Right kidney (tissue), 9 donors: ENCODE measurements around the gene ART5.

Experiments
- DNase-seq: peaks from one replicate; pipeline ENCODE4 v3.0.0-alpha.2; 2016
- long read RNA-seq, 8 donors: transcript quantifications; one replicate each; lab custom pipeline, GENCODE V29; 2026

Gene ART5
- long read RNA-seq, donor 1, partial matches to known transcripts, result 0 of 2 reads
- long read RNA-seq, donor 1, other reads (novel, unspliced or antisense), result 0 of 2 reads
- long read RNA-seq, donor 2, partial matches to known transcripts, result 0 of 1 reads
- long read RNA-seq, donor 2, other reads (novel, unspliced or antisense), result 0 of 1 reads
- long read RNA-seq, donor 3, result 0 reads
- long read RNA-seq, donor 4, result 0 reads
- long read RNA-seq, donor 5, result 0 reads
- long read RNA-seq, donor 6, result 0 reads
- long read RNA-seq, donor 7, result 0 reads
- long read RNA-seq, donor 8, partial matches to known transcripts, result 0 of 1 reads
- long read RNA-seq, donor 8, other reads (novel, unspliced or antisense), result 0 of 1 reads

- DNase-seq, result peak; percentile 52
Measured at GRCh38 chr11:3641701-3642070, at the start of gene ART5. Gene ART5, minus strand, starts transcription at chr11:3641992. Its CDS starts 130 bp downstream, at chr11:3641862.

DNA sequence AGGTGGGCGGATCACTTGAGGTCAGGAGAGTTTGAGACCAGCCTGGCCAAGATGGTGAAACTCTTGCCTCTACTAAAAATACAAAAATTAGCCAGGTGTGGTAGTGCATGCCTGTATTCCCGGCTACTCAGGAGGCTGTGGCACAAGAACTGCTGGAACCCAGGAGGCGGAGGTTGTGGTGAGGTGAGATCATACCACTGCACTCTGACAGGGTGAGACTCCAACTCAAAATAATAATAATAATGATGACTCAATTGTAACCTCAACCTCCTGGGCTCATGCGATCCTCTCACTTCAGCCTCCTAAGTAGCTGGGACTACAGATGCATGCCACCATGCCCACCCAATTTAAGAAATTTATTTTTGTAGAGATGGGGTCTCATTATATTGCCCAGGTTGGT lies 45.0 kb upstream of the ART5 start:
- DNase-seq, result no peak

DNA sequence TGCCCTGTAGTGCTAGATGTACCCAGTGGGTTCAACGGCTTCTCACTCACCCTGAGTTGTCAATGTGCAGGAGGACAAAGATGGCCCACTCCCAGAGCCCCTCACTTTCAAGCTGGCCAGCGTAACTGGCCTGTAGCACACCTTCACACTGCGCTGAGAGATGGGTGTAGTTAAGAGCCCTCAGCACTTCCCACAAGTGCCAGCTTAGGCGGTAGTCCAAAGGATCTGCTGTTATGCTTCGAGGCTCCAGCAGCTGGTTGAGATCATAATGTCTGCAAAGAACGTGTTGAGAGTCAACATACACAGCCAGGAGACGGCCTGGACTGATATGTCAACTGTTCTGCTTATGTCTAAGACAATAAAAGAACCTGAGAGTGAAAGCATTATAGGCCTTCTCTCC lies 44.1 kb upstream of the ART5 start:
- DNase-seq, result no peak

- DNase-seq, result no peak
Measured at GRCh38 chr11:3684819-3685172, 43.0 kb upstream of the ART5 start.

DNA sequence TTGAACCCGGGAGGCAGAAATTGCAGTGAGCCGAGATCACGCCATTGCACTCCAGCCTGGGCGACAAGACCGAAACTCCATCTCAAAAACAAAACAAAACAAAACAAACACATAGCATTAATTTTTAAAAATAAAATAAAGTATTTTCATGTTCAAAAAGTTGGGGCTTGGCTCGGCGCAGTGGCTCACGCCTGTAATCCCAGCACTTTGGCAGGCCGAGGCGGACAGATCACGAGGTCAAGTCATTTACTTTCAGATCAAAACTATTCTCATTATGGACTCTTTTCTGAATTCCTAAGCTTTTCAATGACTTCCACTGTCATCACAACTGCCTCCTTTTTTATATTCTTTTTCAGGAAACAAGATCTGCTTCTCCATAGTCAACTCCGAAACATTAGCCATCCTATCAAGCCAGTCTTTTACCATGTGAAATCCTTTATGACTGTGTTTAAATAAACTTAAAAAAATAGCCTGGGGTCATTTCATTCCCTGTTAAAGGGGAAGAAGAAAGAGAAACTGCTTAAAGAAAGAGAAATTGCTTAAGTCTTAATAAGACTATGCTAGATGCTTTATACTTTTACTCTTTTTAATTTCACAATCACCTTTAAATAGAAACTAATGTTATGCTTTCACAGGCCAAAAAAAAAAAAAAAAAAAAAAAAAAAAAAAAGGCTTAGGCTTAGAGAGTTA lies 42.5 kb upstream of the ART5 start:
- no peak for DNase-seq

- no peak for DNase-seq
Measured at GRCh38 chr11:3683039-3683438, 41.2 kb upstream of the ART5 start.

- DNase-seq, result no peak
Measured at GRCh38 chr11:3679077-3679476, 37.3 kb upstream of the ART5 start.

DNA sequence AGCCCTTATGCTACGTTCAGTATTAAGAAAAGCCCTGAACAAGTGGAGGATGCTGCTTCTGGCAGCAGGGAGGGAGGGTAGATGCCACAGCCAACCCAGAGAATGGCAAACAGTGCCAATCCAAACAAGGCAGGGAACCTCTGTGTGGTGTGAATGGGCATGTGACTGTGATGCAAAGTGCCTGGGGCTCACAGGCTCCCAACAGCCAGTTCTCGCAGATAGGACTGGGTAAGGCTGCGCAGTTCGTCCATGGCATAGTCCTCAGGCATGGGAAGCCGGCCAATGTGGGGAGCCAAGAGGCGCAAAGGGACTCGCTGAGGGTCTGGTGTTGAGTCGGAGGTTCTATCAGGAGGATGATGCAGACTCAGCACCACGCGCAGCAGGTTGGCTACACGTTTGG lies 34.2 kb upstream of the ART5 start:
- no peak for DNase-seq

- DNase-seq, result no peak
Measured at GRCh38 chr11:3674189-3674588, 32.4 kb upstream of the ART5 start.

- peak; percentile 23 for DNase-seq
Measured at GRCh38 chr11:3671334-3672254, 29.8 kb upstream of the ART5 start, which contains the start of gene CHRNA10. Gene CHRNA10, minus strand, starts transcription at chr11:3671384. Its CDS starts 72 bp downstream, at chr11:3671312.

DNA sequence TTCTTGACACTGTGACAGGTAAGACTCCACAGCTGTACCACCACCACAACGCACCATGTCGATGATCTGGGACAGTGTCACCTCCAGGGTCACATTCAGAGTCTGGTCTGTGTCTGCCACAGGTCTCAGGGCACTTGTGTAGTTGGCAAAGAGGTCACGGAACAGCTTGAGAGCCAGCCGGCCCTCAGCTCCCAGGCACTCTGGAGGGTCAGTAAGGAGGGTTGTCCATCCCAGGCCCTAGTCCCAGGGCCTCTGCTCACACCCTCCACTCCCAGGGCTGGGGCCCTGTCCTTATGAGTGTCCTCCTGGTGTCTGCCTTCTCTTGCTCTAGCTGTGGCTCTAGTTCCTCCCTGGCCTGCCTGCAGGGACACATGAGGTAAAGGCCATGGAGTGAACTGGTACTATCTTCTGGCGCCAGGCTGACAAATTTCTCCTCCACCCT lies 28.0 kb upstream of the ART5 start:
- DNase-seq, result no peak

- DNase-seq, result no peak
Measured at GRCh38 chr11:3669128-3669527, 27.3 kb upstream of the ART5 start.

- no peak for DNase-seq
Measured at GRCh38 chr11:3667149-3668035, 25.6 kb upstream of the ART5 start.

GRCh38 chr11:3666023-3666530 lies 24.3 kb upstream of the ART5 start:
- DNase-seq, result no peak

DNA sequence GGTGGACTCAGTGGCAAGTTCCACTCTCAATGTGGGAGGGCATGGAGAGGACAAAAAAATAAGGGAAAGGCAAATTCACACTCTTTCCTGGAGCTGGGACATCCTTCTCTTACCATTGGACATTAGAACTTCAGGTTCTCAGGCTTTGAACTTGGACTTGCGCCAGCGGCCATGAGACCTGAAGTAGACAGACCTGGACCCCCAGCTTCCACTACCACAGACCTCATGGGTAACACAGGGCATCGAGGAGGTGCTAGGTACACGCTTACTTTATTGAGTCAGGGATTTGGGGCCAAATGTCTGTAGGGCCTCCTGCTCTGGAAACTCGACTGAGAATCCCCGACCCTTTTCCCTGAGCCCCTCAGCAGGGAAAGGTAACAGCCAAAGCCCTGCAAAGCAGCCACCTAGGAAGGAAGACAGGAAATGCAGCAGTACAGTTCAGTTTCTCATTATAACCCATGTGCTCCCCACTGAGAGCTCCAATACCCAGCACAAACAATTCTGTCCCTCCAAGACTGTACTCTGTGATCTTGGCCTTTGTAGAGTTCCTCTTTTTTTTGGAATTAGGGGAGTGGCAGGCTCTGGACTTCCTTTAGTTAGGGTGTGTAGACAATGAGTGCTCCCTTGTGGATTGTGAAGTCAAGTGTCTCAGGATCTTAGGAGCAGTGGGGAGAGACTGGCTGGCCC lies 23.7 kb upstream of the ART5 start:
- DNase-seq, result no peak

DNA sequence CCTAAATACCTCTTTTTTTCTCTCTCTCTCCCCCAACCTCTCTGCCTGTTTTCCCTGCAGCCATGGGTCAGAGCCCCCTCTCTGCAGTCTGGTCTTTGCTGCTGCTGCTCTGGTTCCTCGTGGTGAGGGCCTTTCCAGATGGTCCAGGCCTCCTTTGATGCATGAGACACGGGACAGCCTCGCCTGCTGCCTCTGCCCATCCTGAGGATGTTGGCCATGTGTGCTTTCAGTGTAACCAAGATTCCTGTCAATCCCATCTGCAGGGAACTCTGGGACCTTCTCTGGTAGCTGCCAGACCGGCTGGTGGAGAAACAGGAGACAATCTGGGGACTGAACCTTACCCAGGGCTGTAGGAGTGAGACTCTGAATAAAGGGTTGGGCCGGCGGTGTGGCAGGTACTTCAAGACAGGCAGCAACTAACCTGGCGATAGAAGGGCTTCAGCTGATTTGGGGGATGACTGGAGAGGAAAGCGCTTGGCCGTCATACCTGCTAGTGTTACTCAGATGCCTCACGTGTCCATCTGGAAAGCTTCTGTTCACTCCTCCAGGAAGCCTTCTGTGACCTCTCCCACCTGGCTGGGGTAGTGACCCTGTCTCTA lies 22.3 kb upstream of the ART5 start:
- no peak for DNase-seq

GRCh38 chr11:3662856-3663255 lies 21.1 kb upstream of the ART5 start:
- DNase-seq, result no peak

- DNase-seq, result no peak
Measured at GRCh38 chr11:3660960-3661359, 19.2 kb upstream of the ART5 start.

- no peak for DNase-seq
Measured at GRCh38 chr11:3659595-3660515, 18.1 kb upstream of the ART5 start.
